ENCODE data around the gene HES5.

HES5 gene

DNA sequence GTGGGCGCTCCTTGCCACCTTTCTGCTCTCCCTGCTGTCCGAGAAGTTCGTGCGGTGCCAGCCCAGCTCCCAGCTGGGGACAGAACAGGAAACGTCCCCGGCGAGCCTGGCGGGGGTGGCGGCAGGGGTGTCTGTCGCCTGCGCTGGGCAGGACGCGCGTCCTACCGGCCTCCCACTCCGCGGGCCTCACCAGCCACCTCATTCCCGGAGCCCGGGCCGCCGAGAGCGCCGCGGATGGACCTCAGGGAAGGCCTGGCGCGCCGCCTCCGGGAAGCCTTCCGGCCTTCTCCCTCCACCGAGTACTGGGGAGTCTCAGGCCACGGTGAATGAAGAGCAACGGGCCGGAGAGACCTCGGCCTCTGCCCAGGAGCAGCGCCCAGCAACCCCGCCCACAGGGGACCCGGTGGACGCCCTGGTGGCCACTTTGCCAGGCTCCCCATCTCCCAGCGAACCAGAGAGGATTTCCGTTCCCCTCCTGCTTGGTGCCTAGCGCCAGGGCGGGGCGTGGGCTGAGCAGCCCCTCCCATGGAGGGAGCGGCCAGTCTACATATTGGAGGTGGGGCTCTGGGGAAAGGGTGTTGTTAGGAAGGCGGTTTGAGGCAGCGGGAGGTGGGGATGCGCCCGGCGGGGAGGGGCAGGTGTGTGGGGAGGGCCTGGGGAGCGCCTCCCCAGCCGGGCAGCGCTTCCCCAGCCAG is 16.6 kb upstream of the HES5 start:
- peak; percentile 95 for DNase-seq

DNA sequence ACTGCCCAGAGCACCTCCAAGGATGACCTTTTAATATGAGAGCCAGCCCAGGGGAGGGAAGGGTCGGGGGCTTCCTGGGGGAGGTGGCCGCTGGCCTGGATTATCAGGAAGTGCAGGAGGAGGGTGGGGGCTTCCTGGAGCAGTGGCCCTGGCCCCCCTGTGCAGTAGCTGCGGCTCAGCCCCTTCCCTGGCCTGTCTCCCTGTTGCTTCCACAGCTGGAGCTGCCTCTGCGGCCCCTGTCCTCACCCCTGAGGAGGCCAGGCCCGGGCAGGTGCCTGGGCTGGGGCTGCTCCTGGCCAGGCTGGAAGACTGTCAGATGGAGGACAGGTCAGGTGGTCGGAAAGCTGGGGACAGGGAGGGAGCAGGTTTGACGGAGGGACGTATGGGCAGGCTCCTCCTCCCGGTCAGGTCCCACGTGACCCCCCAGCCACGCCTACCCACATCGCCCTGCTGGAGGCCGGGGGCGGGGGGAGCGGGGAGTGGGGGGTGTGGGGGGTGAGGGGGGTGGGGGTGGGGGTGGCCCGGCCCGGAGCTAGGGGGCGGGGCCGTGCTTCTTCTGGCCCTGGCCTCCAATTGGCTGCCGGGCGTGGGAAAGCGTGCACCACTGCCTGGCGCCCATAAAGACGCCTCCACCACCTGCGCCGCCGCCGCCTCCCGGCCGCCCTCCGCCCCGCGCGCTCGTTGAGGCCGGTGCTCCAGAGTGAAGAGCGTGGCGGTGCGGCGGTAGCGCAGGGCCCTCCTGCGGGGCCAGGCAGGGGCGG is 15.9 kb upstream of the HES5 start:
- DNase-seq: peak; percentile 93

DNA sequence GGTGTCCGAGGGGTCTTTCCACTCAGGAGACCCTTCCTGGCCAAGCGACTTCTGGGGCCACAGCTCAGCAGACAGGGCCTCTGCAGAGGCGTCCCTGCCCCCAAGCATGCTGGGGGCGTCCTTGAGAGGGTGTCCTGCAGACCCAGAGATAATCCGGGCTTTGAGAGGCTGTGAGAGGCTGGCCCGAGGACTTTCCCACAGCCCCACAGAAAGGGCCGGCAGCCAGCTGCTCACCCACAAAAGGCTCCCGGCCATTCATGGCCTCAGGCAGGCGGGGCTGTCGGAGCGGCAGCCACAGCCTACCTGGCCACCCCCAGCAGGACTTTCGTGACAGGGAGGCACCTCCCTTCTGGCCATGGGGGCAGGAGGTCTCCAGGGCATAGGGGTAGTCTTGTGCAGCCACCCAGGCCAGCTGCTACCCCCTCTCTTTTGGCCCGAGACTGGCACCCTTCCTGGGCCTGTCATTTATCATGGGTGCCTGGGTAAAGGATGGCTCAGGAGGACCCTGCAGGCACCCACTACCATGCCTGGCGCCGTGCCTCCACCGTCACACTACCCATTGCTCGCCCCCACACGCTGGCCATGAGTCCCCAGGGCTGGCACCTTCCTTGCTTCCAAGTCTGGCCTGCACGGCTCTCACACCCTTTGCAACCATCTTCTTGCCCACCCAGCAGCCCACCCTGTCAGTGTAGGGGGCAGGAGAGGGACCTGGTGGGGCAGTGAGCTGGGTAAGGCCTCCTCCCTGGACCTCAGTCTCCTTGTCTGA is 15.0 kb upstream of the HES5 start:
- no peak for DNase-seq

DNA sequence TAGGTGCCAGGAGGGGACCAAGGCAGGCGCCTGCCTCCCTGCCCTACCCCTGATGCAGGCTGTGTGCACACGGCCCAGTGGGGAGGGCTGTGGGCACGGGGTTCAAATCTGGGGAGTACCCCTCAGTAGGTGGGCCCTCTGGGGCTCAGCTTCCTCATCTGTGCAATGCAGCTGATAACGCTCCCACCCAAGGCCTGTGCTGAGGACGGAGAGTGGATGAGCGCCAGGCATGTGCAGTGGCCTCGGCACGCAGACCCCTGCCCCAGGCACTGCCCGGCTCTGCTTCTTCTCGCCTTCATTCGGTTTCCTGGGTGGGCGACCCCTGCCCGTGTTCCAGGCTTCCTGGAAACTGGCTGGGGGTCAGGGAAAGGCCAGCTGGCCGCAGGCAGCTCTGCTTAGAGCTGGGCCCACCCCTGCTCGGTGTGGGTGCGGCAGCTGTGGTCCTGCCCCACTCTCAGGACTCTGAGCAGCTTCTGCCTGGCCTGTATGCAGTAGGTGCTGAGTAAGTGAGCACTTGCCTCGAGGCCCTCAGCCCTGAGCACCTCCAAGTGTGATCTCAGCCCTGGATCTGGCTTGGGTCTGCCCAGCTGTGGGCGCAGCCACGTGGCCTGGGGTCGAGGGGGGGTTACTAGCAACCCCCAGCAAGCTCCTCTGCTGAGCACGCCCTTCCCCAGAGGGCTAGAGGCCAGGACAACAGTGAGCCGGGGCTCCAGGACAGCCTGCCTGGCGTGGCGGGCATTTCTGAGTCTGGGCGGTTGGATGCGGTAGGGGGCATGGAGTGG is 14.2 kb upstream of the HES5 start:
- no peak for DNase-seq

DNA sequence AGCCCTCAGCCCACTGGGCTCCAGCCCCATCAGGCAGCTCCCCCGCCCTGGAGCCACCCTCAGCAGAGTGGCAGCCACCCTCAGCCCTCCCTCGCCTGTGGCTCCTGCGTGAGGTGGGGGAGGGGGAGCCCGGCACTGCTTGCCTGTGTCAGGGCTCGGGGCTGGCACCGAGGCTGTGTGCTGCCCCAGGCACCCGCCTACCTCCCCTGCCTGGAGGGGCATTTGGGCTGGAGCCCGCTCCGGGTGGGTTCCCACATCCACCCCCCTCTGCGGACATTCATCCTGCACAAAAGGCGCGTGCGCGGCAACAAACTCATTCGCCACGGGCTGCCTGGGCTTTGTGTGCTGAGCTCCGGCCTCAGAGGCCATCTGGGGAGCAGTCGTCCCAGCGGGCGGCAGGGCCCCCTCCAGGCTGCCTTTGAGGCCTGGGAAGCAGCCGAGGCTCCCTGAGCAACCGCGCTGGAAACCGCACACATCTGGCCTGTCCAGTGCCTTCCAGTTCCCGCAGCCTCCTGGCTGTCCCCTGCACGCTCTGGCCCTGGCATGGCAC is 13.6 kb upstream of the HES5 start:
- DNase-seq: no peak

DNA sequence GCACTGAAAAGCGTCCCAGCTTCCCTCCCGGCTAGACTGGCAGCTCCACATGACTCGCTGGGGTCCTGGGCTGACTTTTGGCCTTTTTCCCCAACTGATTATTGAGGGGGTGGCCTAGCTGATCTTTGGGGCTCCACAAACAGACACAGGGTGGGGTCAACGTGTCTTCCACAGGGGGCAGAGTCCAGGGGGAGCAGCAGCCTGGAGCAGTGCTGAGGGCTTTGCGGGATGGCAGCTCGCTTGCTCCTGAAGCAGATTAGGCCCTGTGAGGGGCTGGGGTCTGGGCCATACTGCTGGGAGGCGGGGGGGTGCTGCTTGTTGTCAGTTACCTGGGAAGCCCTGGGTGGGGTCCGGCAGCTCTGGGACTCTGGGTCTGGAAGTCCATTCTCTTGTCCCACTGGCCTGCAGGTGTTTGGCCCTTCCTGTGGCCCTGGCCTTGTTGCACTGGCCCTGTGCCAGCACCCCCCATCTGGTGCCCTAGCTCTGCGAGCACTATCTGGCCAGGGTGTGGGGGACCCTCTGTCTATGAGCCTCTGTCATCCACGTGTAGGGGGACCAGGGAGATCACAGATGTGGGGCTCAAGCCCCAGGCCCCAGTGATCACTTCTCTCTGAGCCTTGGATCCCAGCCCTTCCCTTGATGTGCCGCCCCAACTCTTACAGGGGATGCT is 12.3 kb upstream of the HES5 start:
- no peak for DNase-seq

- DNase-seq: no peak
Measured at GRCh38 chr1:2541619-2542245, 11.7 kb upstream of the HES5 start.

GRCh38 chr1:2540816-2541492 is 10.9 kb upstream of the HES5 start:
- no peak for DNase-seq

DNA sequence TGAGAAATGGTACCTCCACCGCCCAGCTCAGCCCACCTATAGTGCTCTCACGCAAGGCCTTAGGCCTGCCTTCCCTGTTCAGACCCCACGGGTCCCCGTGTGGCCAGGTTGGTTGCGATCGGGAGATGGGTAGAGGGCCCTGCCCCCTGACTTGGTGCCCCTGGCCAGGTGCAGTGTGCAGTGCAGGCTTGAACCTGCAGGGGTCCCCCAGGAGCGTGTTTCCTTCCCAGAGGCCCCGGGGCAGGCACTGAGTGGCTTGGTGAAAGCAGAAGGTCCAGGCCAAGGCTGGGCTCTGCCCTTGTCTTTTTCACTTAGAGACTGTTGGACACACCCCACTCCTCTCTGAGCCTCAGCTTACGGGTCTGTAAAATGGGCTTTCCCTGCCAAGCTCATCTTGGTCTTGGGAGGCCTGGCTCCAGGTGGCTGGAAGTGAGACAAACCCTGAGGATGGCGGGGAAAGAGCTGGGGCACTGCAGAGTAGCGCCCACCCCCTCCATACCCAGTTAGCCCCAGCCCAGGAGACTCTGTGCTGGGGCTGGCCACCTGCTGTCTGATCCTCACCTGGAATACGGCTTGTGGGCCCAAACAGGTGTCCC is 9.3 kb upstream of the HES5 start:
- DNase-seq: no peak

DNA sequence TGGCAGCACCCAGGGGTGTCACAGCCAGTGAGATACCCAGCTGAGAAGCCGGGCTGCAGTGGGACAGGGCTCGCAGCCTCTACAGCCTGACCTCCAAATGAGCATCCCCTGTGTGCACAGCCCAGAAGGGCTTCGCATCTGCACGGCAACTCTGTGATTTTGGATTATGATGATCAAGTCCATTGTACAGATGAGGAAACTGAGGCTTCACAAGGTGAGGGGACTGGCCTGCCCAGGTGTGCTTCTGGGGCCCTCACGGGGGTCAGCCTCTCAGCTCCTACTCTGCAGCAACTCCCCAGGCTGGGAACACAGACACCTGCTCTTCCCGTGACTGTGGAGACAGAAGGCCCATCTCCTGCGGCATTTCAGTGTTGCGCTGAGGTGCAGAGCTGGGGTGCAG is 8.8 kb upstream of the HES5 start:
- DNase-seq: no peak

DNA sequence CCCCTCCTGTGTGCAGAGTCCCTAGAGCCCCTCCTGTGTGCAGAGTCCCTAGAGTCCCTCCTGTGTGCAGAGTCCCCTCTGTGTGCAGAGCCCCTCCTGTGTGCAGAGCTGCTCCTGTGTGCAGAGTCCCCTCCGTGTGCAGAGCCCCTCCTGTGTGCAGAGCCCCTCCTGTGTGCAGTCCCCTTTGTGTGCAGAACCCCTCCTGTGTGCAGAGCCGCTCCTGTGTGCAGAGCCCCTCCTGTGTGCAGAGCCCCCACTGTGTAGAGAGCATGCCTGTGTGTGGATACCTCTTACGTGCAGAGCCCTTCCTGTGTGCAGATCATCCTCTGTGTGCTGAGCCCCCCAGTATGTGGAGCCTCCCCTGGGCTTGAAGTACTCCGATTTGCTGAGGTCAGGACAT is 8.3 kb upstream of the HES5 start:
- DNase-seq: no peak

DNA sequence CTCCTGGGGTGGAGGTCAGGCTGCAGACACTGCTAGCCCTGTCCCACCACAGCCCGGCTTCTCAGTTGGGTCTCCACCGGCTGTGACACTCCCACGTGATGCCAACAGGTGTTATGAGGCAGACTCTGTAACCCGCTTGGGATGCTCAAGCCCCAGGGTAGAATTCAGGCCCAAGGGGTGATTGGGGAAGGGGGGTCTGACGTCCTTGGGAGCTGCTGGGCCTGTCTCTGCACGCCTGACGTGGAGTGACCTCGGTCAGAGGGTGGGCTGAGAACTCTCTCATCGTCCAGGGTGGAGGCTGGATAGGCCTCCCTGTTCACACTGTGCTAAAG is 7.7 kb upstream of the HES5 start:
- no peak for DNase-seq

DNA sequence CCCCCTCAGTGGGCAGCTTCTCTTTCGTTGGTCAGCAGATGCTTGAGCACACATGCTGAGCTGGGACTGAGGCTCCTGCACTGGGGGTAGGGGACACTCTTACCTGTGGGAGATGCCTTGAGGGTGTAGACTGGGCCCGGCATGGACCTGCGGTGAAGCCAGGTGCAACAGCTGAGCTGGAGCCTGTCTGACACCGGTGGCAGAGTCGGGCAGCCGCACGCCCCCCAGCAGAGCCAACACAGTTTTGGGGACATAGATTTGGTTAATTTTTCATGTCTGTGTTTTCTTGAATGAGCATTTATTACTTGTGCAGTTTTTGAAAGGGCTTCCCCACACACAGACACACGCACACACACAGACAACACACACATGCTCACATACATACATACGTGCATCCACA is 5.9 kb upstream of the HES5 start:
- DNase-seq: no peak

DNA sequence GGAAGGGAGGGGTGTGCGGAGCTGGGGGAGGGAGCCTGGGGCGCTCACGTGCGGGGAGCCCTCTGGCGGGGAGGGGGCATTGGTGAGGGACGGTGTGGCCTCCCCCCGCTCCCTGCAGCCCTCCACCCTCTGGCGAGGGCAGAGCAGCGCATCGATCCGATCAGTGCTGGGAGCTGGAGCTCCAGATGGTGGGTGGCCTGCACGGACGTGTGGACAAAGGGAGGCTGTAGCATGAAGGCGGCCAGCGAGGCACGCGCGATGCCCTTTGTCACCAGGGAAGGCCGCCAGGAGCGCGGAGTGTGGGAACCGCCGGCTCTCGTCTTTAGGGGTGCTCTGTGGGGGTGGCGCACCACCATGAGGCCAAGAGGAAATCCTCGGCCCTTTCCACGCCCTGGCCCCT is 5.4 kb upstream of the HES5 start:
- no peak for DNase-seq

GRCh38 chr1:2534687-2535441 is 4.8 kb upstream of the HES5 start:
- no peak for DNase-seq

- DNase-seq: no peak
Measured at GRCh38 chr1:2534315-2534686, 4.2 kb upstream of the HES5 start.

GRCh38 chr1:2533365-2533764 is 3.3 kb upstream of the HES5 start:
- no peak for DNase-seq

GRCh38 chr1:2532485-2533160 is 2.6 kb upstream of the HES5 start:
- DNase-seq: no peak

- no peak for DNase-seq
Measured at GRCh38 chr1:2530513-2531361, 674 bp upstream of the HES5 start.
